GM18498 (cell line): ENCODE results near the gene PCDHA4.
"Not testable (repeated sequence)": the region's sequence is repeated elsewhere in the genome, so short reads cannot be mapped to it uniquely, and the experiment has no call there.

Experiments used
- ATAC-seq: cut with Tn5 transposase; IDR thresholded peaks from one replicate; pipeline ENCODE4 v1.9.1; 2021; ENCODE audit warnings: mild to moderate bottlenecking, moderate library complexity; ENCODE audit not compliant: unreplicated experiment

PCDHA4 gene

GRCh38 chr5:140821375-140822280 is 14.8 kb downstream of the PCDHA4 start, which contains the start of gene PCDHA5:
PCDHA5 (plus strand) TSS chr5:140821613.
- no peak for ATAC-seq

GRCh38 chr5:140822281-140822629 is 15.4 kb downstream of the PCDHA4 start:
- no peak for ATAC-seq

DNA sequence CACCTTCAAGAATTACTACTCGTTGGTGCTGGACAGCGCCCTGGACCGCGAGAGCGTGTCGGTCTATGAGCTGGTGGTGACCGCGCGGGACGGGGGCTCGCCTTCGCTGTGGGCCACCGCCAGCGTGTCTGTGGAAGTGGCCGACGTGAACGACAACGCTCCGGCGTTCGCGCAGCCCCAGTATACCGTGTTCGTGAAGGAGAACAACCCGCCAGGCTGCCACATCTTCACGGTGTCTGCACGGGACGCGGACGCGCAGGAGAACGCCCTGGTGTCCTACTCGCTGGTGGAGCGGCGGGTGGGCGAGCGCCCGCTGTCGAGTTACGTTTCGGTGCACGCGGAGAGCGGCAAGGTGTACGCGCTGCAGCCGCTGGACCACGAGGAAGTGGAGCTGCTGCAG is 16.1 kb downstream of the PCDHA4 start:
- ATAC-seq = not testable (repeated sequence)

GRCh38 chr5:140823475-140823874 is 16.6 kb downstream of the PCDHA4 start:
- no peak for ATAC-seq

DNA sequence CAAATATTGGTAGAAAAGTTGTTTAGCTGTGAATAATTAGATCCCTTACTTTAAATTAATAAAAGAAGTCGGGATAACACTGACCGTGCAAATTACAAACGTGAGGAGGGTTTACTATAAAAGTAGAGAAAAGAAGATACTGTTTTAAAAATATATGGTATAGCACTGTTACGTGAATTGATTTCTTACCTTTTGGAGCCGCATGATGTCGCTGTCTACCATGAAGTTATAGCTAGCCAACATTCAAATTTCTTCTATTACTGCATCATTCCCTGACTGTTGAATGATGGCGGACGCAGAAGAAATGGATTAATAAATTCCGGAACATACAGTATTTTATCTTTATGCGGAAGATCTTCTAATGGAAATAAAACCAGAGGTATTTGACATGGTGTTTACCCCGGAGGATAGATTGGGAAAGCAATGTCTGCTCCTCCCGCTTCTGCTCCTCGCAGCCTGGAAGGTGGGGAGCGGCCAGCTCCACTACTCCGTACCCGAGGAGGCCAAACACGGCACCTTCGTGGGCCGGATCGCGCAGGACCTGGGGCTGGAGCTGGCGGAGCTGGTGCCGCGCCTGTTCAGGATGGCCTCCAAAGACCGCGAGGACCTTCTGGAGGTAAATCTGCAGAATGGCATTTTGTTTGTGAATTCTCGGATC is 21.0 kb downstream of the PCDHA4 start, which contains the start of gene PCDHA6:
TSS of gene PCDHA6 (plus strand) at position 257 of the 658 bp plus-strand sequence. CDS start at position 389, 132 bp downstream.
- no peak for ATAC-seq

DNA sequence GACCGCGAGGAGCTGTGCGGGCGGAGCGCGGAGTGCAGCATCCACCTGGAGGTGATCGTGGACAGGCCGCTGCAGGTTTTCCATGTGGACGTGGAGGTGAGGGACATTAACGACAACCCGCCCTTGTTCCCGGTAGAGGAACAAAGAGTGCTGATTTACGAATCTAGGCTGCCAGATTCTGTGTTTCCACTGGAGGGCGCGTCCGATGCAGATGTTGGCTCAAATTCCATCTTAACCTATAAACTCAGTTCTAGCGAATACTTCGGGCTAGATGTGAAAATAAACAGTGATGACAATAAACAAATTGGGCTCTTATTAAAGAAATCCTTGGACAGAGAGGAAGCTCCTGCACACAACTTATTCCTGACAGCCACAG is 21.5 kb downstream of the PCDHA4 start:
- ATAC-seq = no peak

DNA sequence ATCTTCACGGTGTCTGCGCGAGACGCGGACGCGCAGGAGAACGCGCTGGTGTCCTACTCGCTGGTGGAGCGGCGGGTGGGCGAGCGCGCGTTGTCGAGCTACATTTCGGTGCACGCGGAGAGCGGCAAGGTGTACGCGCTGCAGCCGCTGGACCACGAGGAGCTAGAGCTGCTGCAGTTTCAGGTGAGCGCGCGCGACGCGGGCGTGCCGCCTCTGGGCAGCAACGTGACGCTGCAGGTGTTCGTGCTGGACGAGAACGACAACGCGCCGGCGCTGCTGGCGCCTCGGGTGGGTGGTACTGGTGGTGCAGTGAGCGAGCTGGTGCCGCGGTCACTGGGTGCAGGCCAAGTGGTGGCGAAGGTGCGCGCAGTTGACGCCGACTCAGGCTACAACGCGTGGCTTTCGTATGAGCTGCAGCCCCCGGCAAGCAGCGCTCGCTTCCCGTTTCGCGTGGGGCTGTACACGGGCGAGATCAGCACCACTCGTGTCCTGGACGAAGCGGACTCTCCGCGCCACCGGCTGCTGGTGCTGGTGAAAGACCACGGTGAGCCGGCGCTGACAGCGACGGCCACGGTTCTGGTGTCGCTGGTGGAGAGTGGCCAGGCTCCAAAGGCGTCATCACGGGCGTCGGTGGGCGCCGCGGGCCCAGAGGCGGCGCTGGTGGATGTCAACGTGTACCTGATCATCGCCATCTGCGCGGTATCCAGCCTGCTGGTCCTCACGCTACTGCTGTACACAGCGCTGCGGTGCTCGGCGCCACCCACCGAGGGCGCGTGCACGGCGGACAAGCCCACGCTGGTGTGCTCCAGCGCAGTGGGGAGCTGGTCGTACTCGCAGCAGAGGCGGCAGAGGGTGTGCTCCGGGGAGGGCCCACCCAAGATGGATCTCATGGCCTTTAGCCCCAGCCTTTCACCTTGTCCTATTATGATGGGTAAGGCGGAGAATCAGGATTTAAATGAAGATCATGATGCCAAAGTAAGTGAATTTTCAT is 22.9 kb downstream of the PCDHA4 start:
- not testable (repeated sequence) for ATAC-seq

DNA sequence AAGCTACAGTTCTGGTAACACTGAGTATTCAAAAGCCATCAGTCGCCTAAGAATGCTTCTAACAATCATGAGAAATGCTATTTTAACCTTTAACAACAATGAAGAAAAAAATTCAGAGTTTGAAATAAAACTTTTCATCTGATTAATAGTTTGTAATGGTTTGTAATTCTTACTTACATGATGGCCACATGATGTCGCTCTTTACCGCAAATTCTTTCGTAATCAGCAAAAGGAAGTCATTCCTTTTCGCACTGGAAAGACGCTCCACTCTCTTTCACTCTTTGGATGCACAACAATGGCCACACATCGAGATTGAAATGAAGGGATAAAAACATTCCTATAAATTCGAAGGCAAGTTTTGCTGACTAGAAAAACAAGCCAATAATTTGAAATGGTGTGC is 27.1 kb downstream of the PCDHA4 start, which contains the start of gene PCDHA7:
TSS of gene PCDHA7 (plus strand) at position 277 of the 400 bp plus-strand sequence. CDS start at position 392, 115 bp downstream.
- no peak for ATAC-seq

GRCh38 chr5:140834439-140835008 is 27.7 kb downstream of the PCDHA4 start:
- not testable (repeated sequence) for ATAC-seq

DNA sequence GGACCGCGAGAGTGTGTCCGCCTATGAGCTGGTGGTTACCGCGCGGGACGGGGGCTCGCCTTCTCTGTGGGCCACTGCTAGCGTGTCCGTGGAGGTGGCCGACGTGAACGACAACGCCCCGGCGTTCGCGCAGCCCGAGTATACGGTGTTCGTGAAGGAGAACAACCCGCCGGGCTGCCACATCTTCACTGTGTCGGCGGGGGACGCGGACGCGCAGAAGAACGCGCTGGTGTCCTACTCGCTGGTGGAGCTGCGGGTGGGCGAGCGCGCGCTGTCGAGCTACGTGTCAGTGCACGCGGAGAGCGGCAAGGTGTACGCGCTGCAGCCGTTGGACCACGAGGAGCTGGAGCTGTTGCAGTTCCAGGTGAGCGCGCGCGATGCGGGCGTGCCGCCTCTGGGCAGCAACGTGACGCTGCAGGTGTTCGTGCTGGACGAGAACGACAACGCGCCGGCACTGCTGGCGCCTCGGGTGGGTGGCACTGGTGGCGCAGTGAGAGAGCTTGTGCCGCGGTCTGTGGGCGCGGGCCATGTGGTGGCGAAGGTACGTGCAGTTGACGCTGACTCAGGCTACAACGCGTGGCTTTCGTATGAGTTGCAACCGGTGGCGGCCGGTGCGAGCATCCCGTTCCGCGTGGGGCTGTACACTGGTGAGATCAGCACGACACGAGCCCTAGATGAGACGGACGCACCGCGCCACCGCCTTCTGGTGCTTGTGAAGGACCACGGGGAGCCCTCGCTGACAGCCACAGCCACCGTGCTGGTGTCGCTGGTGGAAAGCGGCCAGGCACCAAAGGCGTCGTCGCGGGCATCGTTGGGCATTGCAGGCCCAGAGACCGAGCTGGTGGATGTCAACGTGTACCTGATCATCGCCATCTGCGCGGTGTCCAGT is 29.0 kb downstream of the PCDHA4 start:
- no peak for ATAC-seq

DNA sequence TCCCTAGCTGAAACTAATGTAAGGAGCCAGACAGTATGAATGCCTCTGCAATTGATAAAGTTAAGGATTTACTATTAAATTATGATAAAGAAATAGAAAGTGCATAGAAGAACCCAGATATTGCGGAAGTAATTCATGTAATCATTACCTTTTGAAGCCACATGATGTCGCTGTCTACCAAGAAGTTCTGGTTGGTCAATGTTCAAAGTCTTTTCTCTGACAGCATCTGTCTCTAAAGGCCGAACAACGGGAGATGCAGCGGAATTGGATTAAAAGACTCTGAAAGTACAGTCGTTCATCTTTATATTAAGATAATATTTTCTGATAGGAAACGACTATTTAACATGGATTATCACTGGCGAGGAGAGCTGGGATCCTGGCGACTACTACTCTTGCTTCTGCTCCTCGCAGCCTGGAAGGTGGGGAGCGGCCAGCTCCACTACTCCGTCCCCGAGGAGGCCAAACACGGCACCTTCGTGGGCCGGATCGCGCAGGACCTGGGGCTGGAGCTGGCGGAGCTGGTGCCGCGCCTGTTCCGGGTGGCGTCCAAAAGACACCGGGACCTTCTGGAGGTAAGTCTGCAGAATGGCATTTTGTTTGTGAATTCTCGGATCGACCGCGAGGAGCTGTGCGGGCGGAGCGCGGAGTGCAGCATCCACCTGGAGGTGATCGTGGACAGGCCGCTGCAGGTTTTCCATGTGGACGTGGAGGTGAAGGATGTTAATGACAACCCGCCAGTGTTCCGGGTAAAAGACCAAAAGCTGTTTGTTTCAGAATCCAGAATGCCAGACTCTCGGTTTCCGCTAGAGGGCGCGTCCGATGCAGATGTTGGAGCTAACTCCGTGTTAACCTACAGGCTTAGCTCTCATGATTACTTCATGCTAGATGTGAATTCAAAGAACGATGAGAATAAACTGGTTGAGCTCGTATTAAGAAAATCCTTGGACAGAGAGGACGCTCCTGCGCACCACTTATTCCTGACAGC is 34.4 kb downstream of the PCDHA4 start, which contains the start of gene PCDHA8:
TSS of gene PCDHA8 (plus strand) at position 210 of the 985 bp plus-strand sequence. CDS start at position 345, 135 bp downstream.
- ATAC-seq = no peak

DNA sequence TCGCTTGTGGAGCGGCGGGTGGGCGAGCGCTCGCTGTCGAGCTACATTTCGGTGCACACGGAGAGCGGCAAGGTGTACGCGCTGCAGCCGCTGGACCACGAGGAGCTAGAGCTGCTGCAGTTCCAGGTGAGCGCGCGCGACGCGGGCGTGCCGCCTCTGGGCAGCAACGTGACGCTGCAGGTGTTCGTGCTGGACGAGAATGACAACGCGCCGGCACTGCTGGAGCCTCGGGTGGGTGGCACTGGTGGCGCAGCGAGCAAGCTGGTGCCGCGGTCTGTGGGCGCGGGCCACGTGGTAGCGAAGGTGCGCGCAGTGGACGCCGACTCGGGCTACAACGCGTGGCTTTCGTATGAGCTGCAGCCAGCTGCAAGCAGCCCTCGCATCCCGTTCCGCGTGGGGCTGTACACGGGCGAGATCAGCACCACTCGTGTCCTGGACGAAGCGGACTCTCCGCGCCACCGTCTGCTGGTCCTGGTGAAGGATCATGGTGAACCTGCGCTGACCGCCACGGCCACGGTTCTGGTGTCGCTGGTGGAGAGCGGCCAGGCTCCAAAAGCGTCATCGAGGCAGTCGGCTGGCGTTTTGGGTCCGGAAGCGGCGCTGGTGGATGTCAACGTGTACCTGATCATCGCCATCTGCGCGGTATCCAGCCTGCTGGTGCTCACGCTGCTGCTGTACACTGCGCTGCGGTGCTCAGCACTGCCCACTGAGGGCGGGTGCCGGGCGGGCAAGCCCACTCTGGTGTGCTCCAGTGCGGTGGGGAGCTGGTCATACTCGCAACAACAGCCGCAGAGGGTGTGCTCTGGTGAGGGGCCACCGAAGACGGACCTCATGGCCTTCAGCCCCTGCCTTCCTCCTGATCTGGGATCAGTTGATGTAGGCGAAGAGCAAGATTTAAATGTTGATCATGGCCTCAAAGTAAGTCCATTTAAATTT is 36.2 kb downstream of the PCDHA4 start:
- ATAC-seq = no peak

DNA sequence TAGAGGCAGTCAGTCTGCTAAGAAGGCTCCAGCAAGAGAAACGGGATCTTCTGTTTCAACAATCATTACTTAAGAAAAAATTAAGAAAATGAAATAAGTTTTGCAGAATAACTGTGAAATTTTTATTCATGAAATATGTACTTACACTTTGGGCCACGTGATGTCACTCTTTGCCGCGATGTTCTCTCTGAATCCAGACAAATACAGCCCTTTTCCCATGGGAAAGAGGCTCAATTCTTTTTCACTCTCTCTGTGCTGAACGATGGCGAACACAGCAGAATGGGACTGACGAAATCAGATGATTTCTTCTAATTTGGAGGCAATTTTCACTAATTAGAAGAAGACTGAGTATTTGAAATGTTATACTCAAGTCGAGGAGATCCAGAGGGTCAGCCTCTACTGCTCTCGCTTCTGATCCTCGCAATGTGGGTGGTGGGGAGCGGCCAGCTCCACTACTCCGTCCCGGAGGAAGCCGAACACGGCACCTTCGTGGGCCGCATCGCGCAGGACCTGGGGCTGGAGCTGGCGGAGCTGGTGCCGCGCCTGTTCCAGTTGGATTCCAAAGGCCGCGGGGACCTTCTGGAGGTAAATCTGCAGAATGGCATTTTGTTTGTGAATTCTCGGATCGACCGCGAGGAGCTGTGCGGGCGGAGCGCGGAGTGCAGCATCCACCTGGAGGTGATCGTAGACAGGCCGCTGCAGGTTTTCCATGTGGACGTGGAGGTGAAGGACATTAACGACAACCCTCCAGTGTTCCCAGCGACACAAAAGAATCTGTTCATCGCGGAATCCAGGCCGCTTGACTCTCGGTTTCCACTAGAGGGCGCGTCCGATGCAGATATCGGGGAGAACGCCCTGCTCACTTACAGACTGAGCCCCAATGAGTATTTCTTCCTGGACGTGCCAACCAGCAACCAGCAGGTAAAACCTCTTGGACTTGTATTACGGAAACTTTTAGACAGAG is 41.6 kb downstream of the PCDHA4 start, which contains the start of gene PCDHA9:
TSS of gene PCDHA9 (plus strand) at position 244 of the 964 bp plus-strand sequence. CDS start at position 358, 114 bp downstream.
- not testable (repeated sequence) for ATAC-seq

GRCh38 chr5:140849831-140850634 is 43.2 kb downstream of the PCDHA4 start:
- ATAC-seq = not testable (repeated sequence)
